GM13976 (cell line): ENCODE results near the gene OSTN.

Experiments used
- DNase-seq: peaks from one replicate; pipeline ENCODE4 v3.0.0; 2012; ENCODE audit warnings: low spot score
- CTCF ChIP-seq: IDR thresholded peaks from 2 replicates; pipeline ENCODE4 v1.5.1; 2012; ENCODE audit warnings: borderline replicate concordance, mild to moderate bottlenecking; ENCODE audit not compliant: insufficient read depth; ENCODE audit errors: extremely low read depth, missing control alignments, control extremely low read depth
- in situ Hi-C: fragments of 300-500 bp; cut with MboI; formaldehyde crosslinking; loops from one replicate; pipeline ENCODE4 v1.12.0; 2022; ENCODE audit warnings: low sequenced_read_pairs, mixed read lengths, inconsistent platforms; ENCODE audit not compliant: unreplicated experiment

OSTN gene

DNA sequence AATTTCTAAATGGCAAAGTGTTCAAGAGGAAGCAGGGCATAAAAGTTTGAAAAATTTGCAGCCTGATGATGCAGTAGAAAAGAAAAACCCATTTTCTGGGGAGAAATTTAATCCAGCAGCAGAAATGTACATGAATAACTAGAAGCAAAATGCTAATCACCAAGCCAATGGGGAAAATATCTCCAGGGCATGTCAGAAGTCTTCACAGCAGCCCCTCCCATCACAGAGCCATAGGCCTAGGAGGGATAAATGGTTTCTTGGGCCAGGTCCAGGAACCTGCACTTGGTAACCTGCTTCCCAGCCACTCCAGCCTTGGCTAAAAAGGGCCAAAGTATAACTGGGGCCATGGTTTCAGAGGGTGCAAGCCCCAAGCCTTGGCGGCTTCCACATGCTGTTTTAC lies 22.6 kb downstream of the OSTN start:
- in situ Hi-C loops: no loop called here
- TF ChIP-seq CTCF: no peak
- no peak for DNase-seq

DNA sequence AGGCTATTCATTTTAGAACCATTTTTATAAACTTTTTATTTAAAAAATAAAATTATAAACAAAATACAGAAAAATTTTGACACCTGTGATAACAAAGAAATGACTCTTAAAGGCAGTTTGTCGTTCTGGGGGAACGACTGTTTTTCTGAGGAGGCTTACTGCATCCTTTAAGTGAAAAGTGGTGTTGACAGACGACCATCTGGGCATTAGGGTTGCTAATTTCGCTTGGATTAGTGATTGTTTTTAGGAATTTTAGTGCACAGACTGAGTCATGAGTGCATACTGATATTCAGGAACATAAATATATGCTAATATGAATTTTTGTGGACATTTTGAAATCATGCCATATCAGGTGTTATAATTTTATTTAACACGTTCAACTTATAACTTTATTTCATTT lies 28.5 kb downstream of the OSTN start:
- no peak for TF ChIP-seq CTCF
- no peak for DNase-seq
- in situ Hi-C loops: no loop called here

DNA sequence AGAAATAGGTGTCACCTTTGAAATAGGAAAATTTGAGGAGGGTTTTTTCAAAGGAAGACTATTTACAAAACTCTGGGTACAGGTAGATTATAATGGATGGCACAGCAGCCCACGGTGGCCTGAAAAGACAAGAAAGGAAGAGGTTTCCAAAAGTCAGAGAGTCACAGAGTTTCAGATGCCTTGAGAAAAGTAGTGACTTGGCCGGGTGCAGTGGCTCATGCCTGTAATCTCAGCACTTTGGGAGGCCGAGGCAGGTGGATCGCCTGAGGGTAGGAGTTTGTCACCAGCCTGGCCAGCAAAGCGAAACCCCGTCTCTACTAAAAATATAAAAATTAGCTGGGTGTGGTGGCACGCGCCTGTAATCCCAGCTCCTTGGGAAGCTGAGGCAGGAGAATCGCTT lies 35.2 kb downstream of the OSTN start:
- TF ChIP-seq CTCF: no peak
- no peak for DNase-seq
- in situ Hi-C loops: no loop called here

DNA sequence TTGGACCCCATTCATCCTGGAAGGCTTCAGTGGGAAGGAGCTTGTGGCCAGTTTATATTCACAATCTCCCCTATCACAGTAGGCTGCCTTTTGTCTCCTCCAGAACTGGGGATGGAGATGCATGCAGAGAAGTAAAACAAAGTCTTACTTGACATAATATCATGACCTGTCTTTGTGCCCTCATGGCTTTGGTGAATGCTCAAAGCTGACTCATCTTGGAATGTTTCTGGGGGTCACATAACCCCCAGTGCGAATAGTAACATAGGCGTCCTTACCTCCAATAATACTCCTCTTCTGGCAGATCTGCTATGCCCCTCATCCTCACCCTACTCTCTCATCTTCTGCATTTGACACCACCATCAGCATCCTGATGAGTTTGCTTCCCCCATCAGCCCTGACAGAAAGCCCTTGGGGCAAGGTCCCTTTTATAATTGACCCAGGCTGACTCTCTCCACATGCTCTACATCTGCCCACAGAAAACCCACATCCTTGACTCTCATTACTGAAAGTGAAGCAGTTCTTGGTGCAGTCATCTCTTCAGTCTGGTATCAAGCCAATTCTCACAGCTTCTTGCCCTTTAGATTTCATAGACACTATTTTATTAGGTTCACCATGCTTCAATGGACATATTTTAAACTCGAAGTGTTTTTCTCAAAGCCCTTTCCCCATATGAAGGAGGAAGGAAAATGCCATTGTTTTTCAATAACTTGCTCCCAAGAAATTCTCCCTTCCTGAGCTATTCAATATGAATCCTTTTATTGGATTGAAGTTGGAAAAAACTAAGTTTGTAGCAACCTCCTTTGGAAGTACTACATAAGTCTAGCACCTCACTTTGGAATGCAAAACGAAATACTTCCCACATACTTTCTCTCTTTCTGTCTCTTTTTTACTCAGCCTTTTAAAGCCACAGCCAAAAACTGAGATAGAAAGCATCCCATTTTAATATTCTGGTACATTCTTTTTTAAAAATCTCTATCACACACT lies 36.6 kb downstream of the OSTN start:
- in situ Hi-C loops: no loop called here
- DNase-seq: peak; percentile 74
- no peak for TF ChIP-seq CTCF

DNA sequence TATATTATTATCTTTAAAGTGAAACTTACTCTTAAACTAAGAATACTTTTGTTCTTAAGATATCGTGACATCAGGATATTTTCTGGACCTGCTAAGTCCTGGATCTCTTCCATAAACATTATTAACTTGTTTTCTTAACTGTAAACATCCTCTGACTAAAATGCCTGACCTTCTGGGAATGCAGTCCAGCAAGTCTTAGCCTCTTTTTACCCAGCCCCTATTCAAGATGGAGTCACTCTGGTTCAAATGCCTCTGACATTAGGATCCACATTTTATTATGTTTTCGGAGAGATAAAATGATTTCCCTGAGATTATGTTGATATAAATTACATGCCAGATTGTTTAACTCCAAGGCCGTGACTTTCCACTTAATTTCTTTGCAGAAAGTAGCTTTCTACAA lies 37.6 kb downstream of the OSTN start:
- in situ Hi-C loops: no loop called here
- no peak for TF ChIP-seq CTCF
- no peak for DNase-seq

- no peak for TF ChIP-seq CTCF
- no peak for DNase-seq
- in situ Hi-C loops: no loop called here
These were observed 38.2 kb downstream of the OSTN start for GRCh38 chr3:191237047-191237882.
